Keratinocyte (primary cell): Measurements from ENCODE around the gene TLL1.

ENCODE experiments used
- CTCF ChIP-seq, 3 experiments: IDR thresholded peaks in 1 of 3; conservative IDR thresholded peaks in 1 of 3; optimal IDR thresholded peaks in 1 of 3; 2 replicates in 2 of 3; 3 replicates in 1 of 3; pipeline versions ENCODE3 to v1.5.1; 2011; ENCODE audit warnings: low read length in 3 of 3, mild to moderate bottlenecking in 3 of 3, moderate library complexity in 2 of 3, control low read depth in 1 of 3, inconsistent platforms in 1 of 3; ENCODE audit not compliant: insufficient read depth in 2 of 3; ENCODE audit errors: extremely low read depth in 1 of 3
- EZH2 ChIP-seq: IDR thresholded peaks from one replicate; pipeline ENCODE4 v1.6.1; 2012; ENCODE audit warnings: inconsistent platforms, mild to moderate bottlenecking, low read length, moderate library complexity

- TF ChIP-seq CTCF (optimal IDR thresholded peaks at IDR 0.05 in 1 of 3, IDR thresholded peaks at IDR 0.05 in 1 of 3, conservative IDR thresholded peaks at IDR 0.05 in 1 of 3; ENCODE audit: extremely low read depth in 1 of 3, insufficient read depth in 2 of 3, low read length in 3 of 3), result no peak
- no peak for TF ChIP-seq EZH2
These were observed 92.5 kb downstream of the TLL1 start for GRCh38 chr4:165965503-165965902.
